ENCODE measurements around the gene ARPIN.
"Not testable (repeated sequence)": the region's sequence is repeated elsewhere in the genome, so short reads cannot be mapped to it uniquely, and the experiment has no call there.

The ARPIN gene

GRCh38 chr15:89858661-89859458 lies 53.9 kb downstream of the ARPIN start:
- peaks cover 0 to 39% (median 0%) of the 10 kb centered on the region in 11 experiments; a peak in 4 of 22 replicates for H4K20me1 ChIP-seq
- H3K27ac ChIP-seq, result no peak overlapping the region
- H3K4me3 ChIP-seq, result no peak overlapping the region
- no peak overlapping the region for H3K9ac ChIP-seq
- peaks cover 17 to 76% (median 38%) of the 10 kb centered on the region in 11 experiments; a peak in 18 of 22 replicates for H3K36me3 ChIP-seq
- no peak overlapping the region for H3K4me2 ChIP-seq
- peaks cover 0 to 21% (median 11%) of the 10 kb centered on the region in 10 experiments; a peak in 17 of 20 replicates for H3K4me1 ChIP-seq
- H3K27me3 ChIP-seq, result no peaks in the 10 kb centered on the region
- TF ChIP-seq Cebpa-rat (IDR thresholded peaks at IDR 0.05), result no peak
- H3K9me3 ChIP-seq (replicated peaks in 1 of 11), result no peaks in the 10 kb centered on the region

GRCh38 chr15:89857673-89858072 lies 55.1 kb downstream of the ARPIN start:
- H3K36me3 ChIP-seq, result peaks cover 17 to 68% (median 34%) of the 10 kb centered on the region in 11 experiments; a peak in 20 of 22 replicates
- TF ChIP-seq Cebpa-rat (IDR thresholded peaks at IDR 0.05), result no peak
- peaks cover 0 to 21% (median 10%) of the 10 kb centered on the region in 10 experiments; a peak in 16 of 20 replicates for H3K4me1 ChIP-seq

GRCh38 chr15:89855948-89856347 lies 56.8 kb downstream of the ARPIN start:
- no peak for TF ChIP-seq Cebpa-rat (IDR thresholded peaks at IDR 0.05)

More at GRCh38 chr15:89857673-89858072, 55.1 kb downstream of the ARPIN start:
- Histone ChIP-seq H3K27ac (no peak overlapping the region), H3K4me2 (no peak overlapping the region), H3K9me3 (replicated peaks in 1 of 11) (no peaks in the 10 kb centered on the region), H3K9ac (no peak overlapping the region), H4K20me1 (peaks cover 0 to 33% (median 1%) of the 10 kb centered on the region in 11 experiments; a peak in 5 of 22 replicates), H3K27me3 (no peaks in the 10 kb centered on the region), H3K4me3 (no peak overlapping the region)

GRCh38 chr15:89854863-89855262 lies 57.9 kb downstream of the ARPIN start:
- H3K9ac ChIP-seq; H3K4me3 ChIP-seq; H3K4me2 ChIP-seq; H3K9me3 ChIP-seq (replicated peaks in 1 of 11); H3K27me3 ChIP-seq; H3K27ac ChIP-seq: not testable (repeated sequence)
- Histone ChIP-seq H4K20me1 (peaks cover 0 to 48% (median 6%) of the 10 kb centered on the region in 11 experiments; a peak in 7 of 22 replicates), H3K4me1 (peaks cover 9 to 31% (median 16%) of the 10 kb centered on the region in 10 experiments), H3K36me3 (peaks cover 4 to 54% (median 26%) of the 10 kb centered on the region in 11 experiments; a peak in 20 of 22 replicates)

More at GRCh38 chr15:89855948-89856347, 56.8 kb downstream of the ARPIN start:
- H3K9me3 ChIP-seq (replicated peaks in 1 of 11), result no peaks in the 10 kb centered on the region
- H4K20me1 ChIP-seq, result peaks cover 0 to 41% (median 6%) of the 10 kb centered on the region in 11 experiments; a peak in 7 of 22 replicates
- no peak overlapping the region for H3K4me2 ChIP-seq
- no peak overlapping the region for H3K9ac ChIP-seq
- no peak overlapping the region for H3K4me3 ChIP-seq
- H3K4me1 ChIP-seq, result peaks cover 15 to 25% (median 20%) of the 10 kb centered on the region in 10 experiments
- H3K27me3 ChIP-seq, result no peaks in the 10 kb centered on the region
- no peak overlapping the region for H3K27ac ChIP-seq
- H3K36me3 ChIP-seq, result peaks cover 11 to 60% (median 28%) of the 10 kb centered on the region in 11 experiments; a peak in 21 of 22 replicates

DNA sequence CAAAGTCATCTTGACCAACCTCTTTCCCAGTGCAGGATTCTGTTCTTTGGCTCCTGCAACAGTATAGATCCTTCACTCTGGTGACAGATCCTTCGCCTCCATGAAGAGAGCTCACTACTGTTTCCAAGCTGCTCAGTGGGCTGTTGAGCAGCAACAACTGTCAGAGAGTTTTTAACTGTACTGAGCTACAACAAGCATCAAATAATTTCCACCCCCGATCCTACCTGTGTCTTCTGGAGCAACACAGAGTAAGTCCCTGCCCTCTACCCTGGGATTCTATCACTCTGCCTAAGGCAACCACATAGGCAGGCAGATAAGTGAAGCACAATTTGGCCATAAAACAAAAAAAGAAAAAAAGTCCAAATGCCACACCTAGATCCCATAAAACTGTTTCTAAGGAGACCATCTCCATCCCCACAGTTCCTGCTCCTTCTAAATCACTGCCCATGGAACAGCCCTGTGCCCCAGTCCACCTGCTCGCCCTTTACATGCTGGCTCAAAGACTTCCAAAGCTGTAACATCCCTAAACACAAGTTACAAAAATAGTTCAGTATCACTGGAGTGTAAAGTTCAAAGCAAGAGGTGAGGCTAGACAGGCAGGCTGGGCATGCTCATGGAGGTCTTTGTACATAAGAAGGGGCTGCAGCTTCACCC lies 60.3 kb downstream of the ARPIN start:
- H3K27ac ChIP-seq, result no peak overlapping the region
- H3K9me3 ChIP-seq (replicated peaks in 1 of 11), result no peaks in the 10 kb centered on the region
- H3K9ac ChIP-seq, result no peak overlapping the region
- peaks cover 0 to 51% (median 6%) of the 10 kb centered on the region in 11 experiments; a peak in 7 of 22 replicates for H4K20me1 ChIP-seq
- no peaks in the 10 kb centered on the region for H3K27me3 ChIP-seq
- peaks cover 6 to 37% (median 18%) of the 10 kb centered on the region in 11 experiments; a peak in 17 of 22 replicates for H3K36me3 ChIP-seq
- no peak for TF ChIP-seq Cebpa-rat (IDR thresholded peaks at IDR 0.05)
- peaks cover 8 to 55% (median 22%) of the 10 kb centered on the region in 10 experiments; a peak in 19 of 20 replicates for H3K4me1 ChIP-seq
- peak overlapping the region in 3 of 11 experiments; percentile 78 to 83 (median 81); a peak in 5 of 22 replicates for H3K4me2 ChIP-seq
- no peak overlapping the region for H3K4me3 ChIP-seq

DNA sequence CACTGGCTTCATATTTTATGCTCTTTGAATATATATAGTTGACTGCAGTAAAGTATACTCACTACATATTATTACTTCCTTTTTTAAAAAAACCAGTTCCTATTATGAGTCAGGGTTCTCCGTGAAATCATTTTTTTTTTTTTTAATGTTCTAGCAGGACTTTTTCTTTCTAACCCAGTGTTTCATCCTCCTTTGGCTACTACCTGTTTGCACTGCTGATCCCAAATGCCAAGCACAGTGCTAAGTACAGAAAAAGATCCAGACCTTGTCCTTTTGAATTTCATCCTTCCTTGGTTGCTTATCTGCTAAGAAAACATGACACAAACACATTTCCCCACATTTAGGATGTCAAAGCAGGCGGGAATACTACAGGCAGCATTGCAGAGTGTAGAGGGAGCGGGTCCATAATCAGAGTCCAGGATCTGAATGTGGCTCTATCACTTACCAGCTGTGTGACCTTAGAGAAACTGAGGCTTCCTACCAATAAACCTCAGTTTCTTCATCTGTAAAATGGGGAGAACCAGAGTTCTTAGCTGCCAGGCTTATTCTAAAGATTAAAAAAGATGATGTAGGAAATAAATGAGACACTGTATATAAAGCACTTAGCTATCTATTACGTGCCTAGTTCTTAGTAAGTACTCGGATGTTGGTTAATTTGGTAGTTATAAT lies 60.9 kb downstream of the ARPIN start:
- no peak for TF ChIP-seq Cebpa-rat (IDR thresholded peaks at IDR 0.05)
- Histone ChIP-seq H3K4me1 (peaks cover 8 to 55% (median 22%) of the 10 kb centered on the region in 10 experiments; a peak in 19 of 20 replicates), H3K4me2 (peak overlapping the region in 10 of 11 experiments; percentile 2 to 83 (median 52); a peak in 13 of 22 replicates), H3K9ac (0 out of 22 replicates have a peak overlapping the region, but pooled peaks of 1 of the 11 experiments have one; percentile 19), H3K27me3 (no peaks in the 10 kb centered on the region), H4K20me1 (peaks cover 0 to 46% (median 6%) of the 10 kb centered on the region in 11 experiments; a peak in 8 of 22 replicates), H3K4me3 (no peak overlapping the region), H3K27ac (peak overlapping the region in 2 of 11 experiments; percentile 53 to 56; a peak in 5 of 22 replicates), H3K36me3 (peaks cover 6 to 37% (median 18%) of the 10 kb centered on the region in 11 experiments; a peak in 18 of 22 replicates), H3K9me3 (replicated peaks in 1 of 11) (no peaks in the 10 kb centered on the region)

DNA sequence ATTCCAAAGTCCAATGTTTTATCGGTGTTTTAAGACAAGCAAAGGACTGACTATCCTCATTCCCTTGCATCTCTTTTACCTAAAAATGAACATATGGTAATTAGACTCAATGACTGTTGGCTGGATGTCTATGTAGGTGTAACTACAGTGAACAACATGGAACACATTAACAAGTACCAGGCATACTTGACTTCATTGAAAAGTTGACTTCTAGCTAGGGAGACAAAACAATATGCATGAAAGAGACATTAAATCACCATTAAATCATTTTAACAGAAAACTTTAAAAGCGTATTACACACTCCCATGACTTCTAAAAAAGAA lies 63.8 kb downstream of the ARPIN start:
- Histone ChIP-seq H3K9me3 (replicated peaks in 1 of 11) (no peaks in the 10 kb centered on the region), H3K27ac (peak overlapping the region in 2 of 11 experiments; percentile 51 to 56; a peak in 4 of 22 replicates), H3K27me3 (no peaks in the 10 kb centered on the region), H3K36me3 (peaks cover 0 to 48% (median 14%) of the 10 kb centered on the region in 11 experiments; a peak in 18 of 22 replicates), H3K4me1 (peaks cover 9 to 69% (median 22%) of the 10 kb centered on the region in 10 experiments; a peak in 19 of 20 replicates), H3K4me2 (peak overlapping the region in 5 of 11 experiments; percentile 15 to 83 (median 76); a peak in 8 of 22 replicates), H3K4me3 (no peak overlapping the region), H3K9ac (no peak overlapping the region), H4K20me1 (peaks cover 0 to 48% (median 6%) of the 10 kb centered on the region in 11 experiments; a peak in 10 of 22 replicates)
- no peak for TF ChIP-seq Cebpa-rat (IDR thresholded peaks at IDR 0.05)

GRCh38 chr15:89847101-89847500 lies 65.7 kb downstream of the ARPIN start:
- TF ChIP-seq Cebpa-rat (IDR thresholded peaks at IDR 0.05), result no peak

More at GRCh38 chr15:89847101-89847500, 65.7 kb downstream of the ARPIN start:
- peaks cover 0 to 36% (median 7%) of the 10 kb centered on the region in 11 experiments; a peak in 10 of 22 replicates for H4K20me1 ChIP-seq
- H3K27me3 ChIP-seq, result peaks cover 0 to 3% (median 0%) of the 10 kb centered on the region in 11 experiments; a peak in 3 of 22 replicates
- no peak overlapping the region for H3K9ac ChIP-seq
- H3K4me1 ChIP-seq, result peaks cover 9 to 60% (median 19%) of the 10 kb centered on the region in 10 experiments; a peak in 19 of 20 replicates
- H3K4me2 ChIP-seq, result no peak overlapping the region
- peaks cover 3 to 40% (median 13%) of the 10 kb centered on the region in 11 experiments; a peak in 18 of 22 replicates for H3K36me3 ChIP-seq
- no peak overlapping the region for H3K4me3 ChIP-seq
- no peak overlapping the region for H3K27ac ChIP-seq
- no peaks in the 10 kb centered on the region for H3K9me3 ChIP-seq (replicated peaks in 1 of 11)

Data from BLaER1 treated with 17β-estradiol and CSF1 and Interleukin-3, amounts not matched to agents 10 nM and 100 nM (cell line).